ENCODE results near the gene CDSN. TPM values are rescaled to one million over a fixed set of nuclear protein-coding genes. Genes with fewer than 3 reads are reported as not detected.

Gene CDSN, protein sequence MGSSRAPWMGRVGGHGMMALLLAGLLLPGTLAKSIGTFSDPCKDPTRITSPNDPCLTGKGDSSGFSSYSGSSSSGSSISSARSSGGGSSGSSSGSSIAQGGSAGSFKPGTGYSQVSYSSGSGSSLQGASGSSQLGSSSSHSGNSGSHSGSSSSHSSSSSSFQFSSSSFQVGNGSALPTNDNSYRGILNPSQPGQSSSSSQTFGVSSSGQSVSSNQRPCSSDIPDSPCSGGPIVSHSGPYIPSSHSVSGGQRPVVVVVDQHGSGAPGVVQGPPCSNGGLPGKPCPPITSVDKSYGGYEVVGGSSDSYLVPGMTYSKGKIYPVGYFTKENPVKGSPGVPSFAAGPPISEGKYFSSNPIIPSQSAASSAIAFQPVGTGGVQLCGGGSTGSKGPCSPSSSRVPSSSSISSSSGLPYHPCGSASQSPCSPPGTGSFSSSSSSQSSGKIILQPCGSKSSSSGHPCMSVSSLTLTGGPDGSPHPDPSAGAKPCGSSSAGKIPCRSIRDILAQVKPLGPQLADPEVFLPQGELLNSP
- not detected in 2 replicates for total RNA-seq

GRCh38 chr6:31120151-31120915 is at the start of gene CDSN:
CDSN (minus strand) TSS chr6:31120446; CDS start chr6:31120419, 27 bp downstream.

DNA sequence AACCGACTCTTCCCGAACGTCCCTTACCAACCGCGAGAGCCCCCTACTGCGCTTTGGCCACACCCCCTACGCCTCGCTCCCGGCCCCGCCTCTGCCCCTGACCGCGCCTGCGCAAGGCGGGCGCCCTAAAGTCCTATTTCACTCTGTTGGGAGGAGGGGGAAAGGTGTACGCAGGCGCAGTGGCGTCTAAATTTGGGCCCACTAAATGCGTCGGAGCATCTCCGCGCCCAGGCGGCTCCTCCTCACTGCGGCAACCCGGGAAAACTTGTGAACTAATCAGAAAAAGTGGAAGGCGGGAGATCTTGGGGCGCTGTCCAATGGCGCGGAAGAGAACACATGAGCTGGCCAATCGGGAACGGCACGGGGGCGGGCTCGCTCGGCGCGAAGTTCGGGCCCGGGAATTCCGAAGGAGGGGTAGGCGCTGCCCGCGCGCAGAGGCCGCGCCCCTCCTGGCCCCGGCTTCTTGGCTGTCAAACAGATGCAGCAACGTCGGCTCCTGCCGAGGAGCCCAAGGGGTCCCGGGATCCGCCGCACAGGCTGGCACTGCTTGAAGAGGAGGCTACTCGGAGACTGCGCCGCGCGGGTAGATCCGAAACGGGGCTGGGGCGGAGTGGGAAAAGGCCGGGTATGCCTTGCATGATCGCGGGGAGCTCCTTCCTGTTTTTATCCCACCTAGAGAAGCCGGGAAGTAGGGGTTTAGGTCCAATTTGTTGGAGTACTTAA is 38.1 kb upstream of the CDSN start, which contains the start of gene TCF19:
TCF19 (plus strand) TSS at position 450 of the 723 bp plus-strand sequence. CDS start 881 bp downstream, outside the sequence.

DNA sequence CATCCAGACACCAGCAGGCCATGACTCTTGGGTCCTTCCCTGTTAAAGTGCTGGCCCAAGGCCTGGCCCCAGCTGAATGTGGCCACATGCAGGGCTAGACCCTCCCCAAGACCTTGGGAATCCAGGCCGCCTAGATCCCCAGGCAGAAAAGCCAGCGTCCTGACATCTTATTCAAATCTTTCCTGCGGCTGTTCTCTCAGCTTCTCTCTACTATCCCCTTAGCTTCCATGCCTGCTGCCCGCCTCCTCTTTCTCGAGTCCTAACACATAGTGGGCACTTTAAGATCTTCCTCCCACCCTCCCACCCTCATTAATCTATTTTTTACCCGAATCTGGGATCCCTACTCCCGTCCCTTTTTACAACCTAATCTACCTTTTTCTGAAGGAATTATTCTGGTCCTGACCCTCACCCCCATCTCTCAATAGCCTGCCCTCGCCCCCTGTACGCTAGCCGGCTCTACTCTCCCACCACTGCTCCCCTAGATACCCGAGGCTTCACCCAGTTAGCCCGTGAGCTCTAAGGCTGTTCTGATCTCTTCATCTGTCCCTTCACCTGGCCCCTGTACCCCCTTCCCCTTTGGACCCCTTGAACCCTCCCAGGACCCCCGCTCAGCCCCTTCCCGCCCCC is 37.4 kb upstream of the CDSN start, which contains the start of gene CCHCR1:
CCHCR1 (minus strand) TSS at position 290 of the 627 bp plus-strand sequence; CDS start at position 88, 202 bp downstream.

GRCh38 chr6:31138982-31139381 is 18.7 kb upstream of the CDSN start, which contains the start of gene PSORS1C2:
PSORS1C2 (minus strand) TSS chr6:31139066; CDS start chr6:31139026, 40 bp downstream.

DNA sequence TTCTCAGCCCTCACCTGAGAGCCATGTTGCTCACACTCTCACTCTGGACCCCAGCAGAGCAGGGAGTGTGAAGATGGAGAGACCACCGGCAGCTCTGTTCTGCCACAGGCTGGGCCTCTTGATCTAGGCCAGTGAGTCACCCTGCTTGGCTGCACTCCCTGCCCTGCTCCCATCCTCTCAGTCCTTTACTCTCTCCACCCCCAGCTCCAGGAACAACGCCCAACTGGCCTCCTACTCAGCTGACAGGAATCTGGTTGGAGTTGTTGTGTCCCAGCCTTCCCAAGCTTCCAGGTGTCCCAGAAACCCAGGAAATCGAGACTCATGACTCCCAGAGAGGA is 5.7 kb downstream of the CDSN start, which contains the start of gene PSORS1C1:
PSORS1C1 (plus strand) TSS at position 260 of the 338 bp plus-strand sequence. CDS start 14,833 bp downstream, outside the sequence.

DNA sequence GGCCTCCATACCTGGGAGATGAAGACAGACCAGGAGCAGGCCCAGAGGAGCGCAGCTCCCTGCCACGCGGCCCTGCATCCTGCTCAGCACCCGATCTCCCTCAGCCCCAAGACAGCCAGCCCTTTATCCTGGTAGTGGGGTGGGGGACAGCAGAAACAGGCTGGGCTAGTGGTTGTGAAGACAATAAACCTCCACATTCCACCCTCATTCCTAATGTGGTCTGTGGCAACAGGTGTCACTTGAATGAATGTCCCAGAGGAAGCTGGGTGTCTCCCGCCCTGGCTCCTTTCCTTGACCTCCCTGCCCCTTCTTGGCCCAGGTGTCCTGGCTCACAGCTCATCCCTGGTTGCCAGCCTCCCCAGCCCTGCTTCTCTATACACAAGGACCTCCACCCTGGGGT is 7.8 kb downstream of the CDSN start, which contains the start of gene C6orf15:
C6orf15 (minus strand) TSS at position 98 of the 400 bp plus-strand sequence; CDS start at position 78, 20 bp downstream.

Other genes with a start within 250 kb of the CDSN start
- gene DDR1, start 235.9 kb downstream of the CDSN start, total RNA-seq, result 8.6 and 22.4 TPM in 2 replicates
- gene GTF2H4, start 212.2 kb downstream of the CDSN start, total RNA-seq, result 11.2 and 13.1 TPM in 2 replicates
- gene VARS2, start 206.2 kb downstream of the CDSN start, total RNA-seq, result 21.4 and 21.5 TPM in 2 replicates
- not detected in 2 replicates for gene SFTA2, start 188.3 kb downstream of the CDSN start, total RNA-seq
- gene MUCL3, start 179.5 kb downstream of the CDSN start, total RNA-seq, result not detected in 2 replicates
- not detected in 2 replicates for gene MUC21, start 136.7 kb downstream of the CDSN start, total RNA-seq
- gene MUC22, start 110.0 kb downstream of the CDSN start, total RNA-seq, result not detected in 2 replicates
- not detected in 2 replicates for gene C6orf15, start 7.9 kb downstream of the CDSN start, total RNA-seq
- gene PSORS1C1, start 5.6 kb downstream of the CDSN start, total RNA-seq, result 1.00 and 1.2 TPM in 2 replicates
- not detected in 2 replicates for gene PSORS1C2, start 18.6 kb upstream of the CDSN start, total RNA-seq
- 25.6 and 36.6 TPM in 2 replicates for gene CCHCR1, start 37.4 kb upstream of the CDSN start, total RNA-seq
- 11.7 and 43.2 TPM in 2 replicates for gene TCF19, start 38.1 kb upstream of the CDSN start, total RNA-seq
- not detected in 2 replicates for gene POU5F1, start 50.2 kb upstream of the CDSN start, total RNA-seq
- 124 and 376 TPM in 2 replicates for gene HLA-C, start 151.6 kb upstream of the CDSN start, total RNA-seq
- 158 and 176 TPM in 2 replicates for gene HLA-B, start 236.7 kb upstream of the CDSN start, total RNA-seq